Endothelial cell of umbilical vein (primary cell): ENCODE data around the gene DLG1.

Experiments used
- MYC ChIP-seq: IDR thresholded peaks from one replicate; pipeline ENCODE4 v1.6.1; 2011; ENCODE audit warnings: mild to moderate bottlenecking, low read depth, low read length
- POLR2A ChIP-seq: IDR thresholded peaks from 2 replicates; pipeline ENCODE4 v1.6.1; 2012; ENCODE audit warnings: low read depth, mild to moderate bottlenecking, control low read depth, low read length
- POLR2AphosphoS5 ChIP-seq: IDR thresholded peaks from 2 replicates; pipeline ENCODE4 v1.6.1; 2012; ENCODE audit warnings: low read depth, mild to moderate bottlenecking, control low read depth, low read length, moderate library complexity; ENCODE audit not compliant: insufficient read depth
- TF ChIP-seq, protein P1 (sequence below), 2 donors: IDR thresholded peaks; 1 replicate in 1 of 2; 2 replicates in 1 of 2; pipeline ENCODE4 v1.5.1; 2011; ENCODE audit warnings: low read length in 2 of 2, mild to moderate bottlenecking in 2 of 2, moderate library complexity in 2 of 2, control low read depth in 1 of 2, inconsistent platforms in 1 of 2, low read depth in 1 of 2; ENCODE audit not compliant: insufficient read depth in 1 of 2; ENCODE audit errors: extremely low read depth in 1 of 2
- TF ChIP-seq, protein P2 (sequence below): IDR thresholded peaks from 2 replicates; pipeline ENCODE4 v1.6.1; 2011; ENCODE audit not compliant: insufficient read depth, insufficient read length

DNA sequence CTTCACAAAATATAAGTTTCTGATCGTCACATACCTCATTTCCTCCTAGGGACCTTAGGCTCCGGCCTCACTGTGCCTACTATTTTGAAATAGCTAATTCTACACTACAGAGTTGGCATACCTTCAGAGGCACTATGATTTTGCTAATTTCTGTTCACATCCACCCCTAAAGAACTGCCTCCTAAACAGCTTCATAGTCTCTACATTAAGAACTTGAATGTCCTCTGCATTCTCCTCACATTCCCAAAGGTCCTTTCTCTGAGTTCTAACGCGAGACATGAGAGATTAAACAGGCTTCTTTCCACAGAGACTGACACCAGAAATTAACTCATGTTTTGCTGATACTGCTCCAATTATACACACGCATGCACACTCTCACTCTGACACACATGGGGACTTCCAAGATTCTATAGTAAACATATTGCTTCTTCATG, 75.5 kb downstream of the DLG1 start:
- TF ChIP-seq, protein P1, sequence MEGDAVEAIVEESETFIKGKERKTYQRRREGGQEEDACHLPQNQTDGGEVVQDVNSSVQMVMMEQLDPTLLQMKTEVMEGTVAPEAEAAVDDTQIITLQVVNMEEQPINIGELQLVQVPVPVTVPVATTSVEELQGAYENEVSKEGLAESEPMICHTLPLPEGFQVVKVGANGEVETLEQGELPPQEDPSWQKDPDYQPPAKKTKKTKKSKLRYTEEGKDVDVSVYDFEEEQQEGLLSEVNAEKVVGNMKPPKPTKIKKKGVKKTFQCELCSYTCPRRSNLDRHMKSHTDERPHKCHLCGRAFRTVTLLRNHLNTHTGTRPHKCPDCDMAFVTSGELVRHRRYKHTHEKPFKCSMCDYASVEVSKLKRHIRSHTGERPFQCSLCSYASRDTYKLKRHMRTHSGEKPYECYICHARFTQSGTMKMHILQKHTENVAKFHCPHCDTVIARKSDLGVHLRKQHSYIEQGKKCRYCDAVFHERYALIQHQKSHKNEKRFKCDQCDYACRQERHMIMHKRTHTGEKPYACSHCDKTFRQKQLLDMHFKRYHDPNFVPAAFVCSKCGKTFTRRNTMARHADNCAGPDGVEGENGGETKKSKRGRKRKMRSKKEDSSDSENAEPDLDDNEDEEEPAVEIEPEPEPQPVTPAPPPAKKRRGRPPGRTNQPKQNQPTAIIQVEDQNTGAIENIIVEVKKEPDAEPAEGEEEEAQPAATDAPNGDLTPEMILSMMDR (IDR thresholded peaks at IDR 0.05; ENCODE audit: extremely low read depth in 1 of 2, insufficient read depth in 1 of 2, low read depth in 1 of 2, low read length in 2 of 2), result no peak
- TF ChIP-seq POLR2A (no peak), POLR2AphosphoS5 (no peak), MYC (no peak)
- TF ChIP-seq, protein P2, sequence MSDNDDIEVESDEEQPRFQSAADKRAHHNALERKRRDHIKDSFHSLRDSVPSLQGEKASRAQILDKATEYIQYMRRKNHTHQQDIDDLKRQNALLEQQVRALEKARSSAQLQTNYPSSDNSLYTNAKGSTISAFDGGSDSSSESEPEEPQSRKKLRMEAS, result no peak
